Left forelimb (tissue), 1 donor: ENCODE results near the gene CUL9.
A peak's percentile ranks its signal among the peaks of the same experiment; 100 is the strongest.

ENCODE experiments used
- DNase-seq: peaks from one replicate; pipeline ENCODE4 v3.0.0-alpha.2; 2018; ENCODE audit warnings: low spot score

The CUL9 gene

DNA sequence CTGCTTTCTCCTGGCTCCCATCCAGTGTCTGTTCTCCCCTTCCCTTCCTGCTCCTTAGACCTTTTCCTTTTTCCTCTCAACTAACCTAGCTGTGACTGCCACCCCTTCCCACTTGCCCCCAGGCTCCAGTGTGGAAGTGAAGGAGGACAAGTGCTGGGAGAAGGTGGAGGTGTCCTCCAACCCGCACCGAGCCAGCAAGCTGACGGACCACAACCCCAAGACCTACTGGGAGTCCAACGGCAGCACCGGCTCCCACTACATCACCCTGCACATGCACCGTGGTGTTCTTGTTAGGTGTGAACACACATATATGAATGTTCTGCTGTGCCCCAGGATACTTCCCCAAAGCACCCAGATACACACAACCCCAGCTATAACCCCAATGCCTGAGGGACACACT, 18.5 kb downstream of the CUL9 start:
- no peak for DNase-seq

GRCh38 chr6:43202451-43202850, 20.5 kb downstream of the CUL9 start:
- no peak for DNase-seq

GRCh38 chr6:43203029-43203717, 21.2 kb downstream of the CUL9 start:
- no peak for DNase-seq

DNA sequence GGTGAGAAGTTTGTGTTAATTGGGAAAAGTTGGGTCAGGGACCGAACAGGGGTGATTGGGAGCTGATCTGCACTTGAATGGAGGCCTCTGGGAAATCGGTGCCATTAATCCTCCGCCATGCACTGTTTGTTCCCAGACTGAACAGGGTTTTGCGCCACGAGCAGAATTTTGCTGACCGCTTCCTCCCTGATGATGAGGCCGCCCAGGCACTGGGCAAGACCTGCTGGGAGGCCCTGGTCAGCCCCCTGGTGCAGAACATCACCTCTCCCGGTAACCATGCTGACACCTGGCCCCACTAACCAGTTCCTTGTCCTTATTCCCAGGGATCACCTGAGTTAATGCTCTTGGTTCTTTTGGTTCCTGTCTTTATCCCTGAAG, 21.7 kb downstream of the CUL9 start:
- no peak for DNase-seq

DNA sequence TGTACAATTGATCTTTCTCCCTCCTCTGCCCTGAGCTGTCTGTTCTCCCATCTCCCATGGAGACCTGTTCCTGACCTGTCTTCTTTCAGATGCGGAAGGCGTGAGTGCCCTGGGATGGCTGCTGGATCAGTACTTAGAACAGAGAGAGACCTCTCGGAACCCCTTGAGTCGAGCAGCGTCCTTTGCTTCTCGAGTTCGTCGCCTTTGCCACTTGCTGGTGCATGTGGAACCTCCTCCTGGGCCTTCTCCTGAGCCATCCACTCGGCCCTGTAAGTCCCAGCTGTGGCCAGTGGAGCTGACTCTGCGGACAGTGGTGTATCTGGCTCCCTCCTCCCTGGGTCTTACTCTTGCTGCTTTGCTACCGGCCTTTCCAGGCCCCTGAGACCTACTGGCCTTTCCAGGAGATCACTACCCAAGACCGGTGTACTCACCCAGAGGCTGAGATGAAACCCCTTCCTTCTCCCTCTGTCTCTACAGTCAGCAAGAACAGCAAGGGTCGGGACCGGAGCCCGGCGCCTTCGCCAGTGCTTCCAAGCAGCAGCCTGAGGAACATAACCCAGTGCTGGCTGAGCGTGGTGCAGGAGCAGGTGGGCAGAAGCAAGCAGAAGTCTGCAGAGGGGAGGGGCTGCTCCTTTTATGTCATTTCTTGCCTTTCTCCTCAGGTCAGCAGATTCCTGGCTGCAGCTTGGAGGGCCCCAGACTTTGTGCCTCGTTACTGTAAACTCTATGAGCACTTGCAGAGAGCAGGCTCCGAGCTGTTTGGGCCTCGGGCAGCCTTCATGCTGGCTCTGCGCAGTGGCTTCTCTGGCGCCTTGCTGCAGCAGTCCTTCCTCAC, 22.5 kb downstream of the CUL9 start:
- DNase-seq, result no peak

- DNase-seq, result no peak
These were observed 23.9 kb downstream of the CUL9 start for GRCh38 chr6:43205849-43206248.

GRCh38 chr6:43207286-43207685, 25.3 kb downstream of the CUL9 start:
- DNase-seq, result no peak

DNA sequence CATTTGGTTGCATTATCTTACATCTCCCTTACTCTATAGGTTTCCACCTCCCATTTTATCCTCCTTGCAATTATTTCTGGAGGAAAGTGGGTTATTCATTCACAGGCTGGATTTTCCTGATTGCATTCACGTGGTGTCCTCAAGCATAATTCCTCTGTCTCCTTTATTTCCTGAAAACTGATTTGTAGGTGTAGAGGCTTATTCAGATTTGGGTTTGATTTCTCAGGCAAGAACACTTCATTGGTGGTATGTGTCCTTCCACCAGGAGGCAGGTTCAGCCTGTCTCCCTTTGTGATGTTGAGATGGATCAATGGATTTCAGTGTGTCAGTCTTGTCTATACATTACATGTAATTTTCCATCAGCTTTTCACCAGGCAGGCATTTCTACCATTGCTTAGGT, 30.0 kb downstream of the CUL9 start:
- DNase-seq, result no peak

GRCh38 chr6:43213431-43213830, 31.4 kb downstream of the CUL9 start:
- no peak for DNase-seq

DNA sequence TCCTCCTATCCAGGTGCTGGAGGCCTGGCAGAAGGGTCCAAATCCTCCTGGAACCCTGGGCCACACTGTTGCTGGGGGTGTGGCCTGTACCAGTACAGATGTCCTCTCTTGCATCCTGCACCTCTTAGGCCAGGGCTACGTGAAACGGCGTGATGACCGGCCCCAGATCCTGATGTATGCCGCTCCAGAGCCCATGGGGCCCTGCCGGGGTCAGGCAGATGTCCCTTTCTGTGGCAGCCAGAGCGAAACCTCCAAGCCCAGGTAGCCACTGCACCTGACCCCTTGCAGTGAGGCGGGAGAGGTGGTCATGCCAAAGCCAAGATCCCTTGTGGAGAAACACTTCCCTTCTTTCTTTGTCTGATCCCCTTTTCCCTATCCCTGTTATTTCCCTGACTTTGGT, 33.1 kb downstream of the CUL9 start:
- no peak for DNase-seq

- no peak for DNase-seq
These were observed 34.2 kb downstream of the CUL9 start for GRCh38 chr6:43216200-43216599.

DNA sequence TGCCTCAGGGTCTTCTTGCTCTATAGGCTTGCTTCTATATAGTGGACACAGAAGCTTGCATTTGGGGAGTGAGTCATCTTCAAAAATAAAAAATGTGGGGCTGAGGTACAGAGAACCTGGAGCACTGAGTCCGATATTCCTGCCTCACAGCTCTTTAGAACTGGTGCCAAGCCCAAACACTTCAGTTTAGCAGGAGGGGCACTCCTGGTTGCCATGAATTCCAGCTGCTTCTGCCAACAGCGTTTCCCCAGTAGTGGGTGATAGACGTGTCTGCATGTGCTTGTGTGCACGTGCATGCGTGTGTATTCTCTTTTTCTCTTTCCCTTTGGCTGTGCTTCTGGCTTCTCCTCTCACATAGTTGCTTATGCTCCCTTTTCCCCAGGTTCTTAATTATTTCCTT, 35.4 kb downstream of the CUL9 start:
- no peak for DNase-seq

DNA sequence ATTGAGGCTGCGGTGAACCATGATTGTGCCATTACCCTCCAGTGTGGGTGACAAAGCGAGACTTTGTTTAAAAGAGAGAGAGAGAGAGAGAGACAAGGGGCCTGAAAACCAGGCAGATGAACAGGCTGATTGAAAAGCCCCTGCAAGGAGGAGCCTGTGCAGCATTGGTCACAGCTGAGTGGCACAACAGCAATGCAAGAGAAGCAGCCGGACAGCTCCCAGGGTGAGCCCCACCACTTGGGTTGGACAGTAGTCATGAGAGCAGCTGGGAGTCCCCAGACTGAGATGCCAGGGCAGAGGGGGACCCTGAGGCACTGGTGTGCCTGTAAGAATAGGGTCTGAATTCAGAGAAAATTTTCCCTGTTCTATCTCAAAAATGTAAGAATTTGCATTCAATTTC, 37.1 kb downstream of the CUL9 start:
- no peak for DNase-seq

- DNase-seq, result no peak
These were observed 37.8 kb downstream of the CUL9 start for GRCh38 chr6:43219814-43220213.

- DNase-seq, result no peak
These were observed 38.5 kb downstream of the CUL9 start for GRCh38 chr6:43220439-43220951.

DNA sequence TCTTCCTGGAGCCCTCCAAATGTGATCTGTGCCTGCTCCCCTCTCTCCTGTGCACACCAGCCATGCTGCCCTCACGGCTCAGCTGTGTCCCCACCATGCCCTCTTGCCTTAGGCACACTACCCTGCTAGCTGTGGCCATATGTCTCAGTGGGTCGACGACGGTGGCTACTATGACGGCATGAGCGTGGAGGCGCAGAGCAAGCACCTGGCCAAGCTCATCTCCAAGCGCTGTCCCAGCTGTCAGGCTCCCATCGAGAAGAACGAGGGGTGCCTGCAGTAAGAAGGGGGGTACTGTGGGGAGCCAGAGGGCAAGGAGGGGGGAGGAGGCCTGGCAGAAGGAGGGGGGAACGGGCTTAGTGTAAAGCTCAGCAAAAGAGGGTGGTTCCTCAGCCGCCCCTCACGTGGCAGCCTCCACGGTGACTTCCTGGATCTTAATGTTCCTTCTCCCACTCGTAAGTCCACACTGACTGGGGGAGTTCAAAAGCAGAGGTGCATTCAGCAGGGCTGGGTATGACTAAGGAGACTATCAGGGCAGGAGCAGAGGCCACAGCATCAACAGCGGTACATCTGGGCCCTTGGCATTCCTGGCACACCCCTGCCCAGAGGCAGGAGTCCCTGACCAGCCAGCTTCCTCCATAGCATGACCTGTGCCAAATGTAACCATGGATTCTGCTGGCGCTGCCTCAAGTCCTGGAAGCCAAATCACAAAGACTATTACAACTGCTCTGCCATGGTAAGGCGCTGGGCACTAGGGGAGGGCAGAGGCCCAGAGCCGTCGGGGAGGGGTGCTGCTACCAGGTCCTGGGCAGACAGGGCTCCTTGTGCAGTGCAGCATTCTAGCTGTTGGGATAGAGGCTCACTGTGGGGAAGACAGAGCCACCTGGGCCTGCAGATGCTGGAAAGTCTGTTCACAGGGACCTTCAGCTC, 39.3 kb downstream of the CUL9 start:
- DNase-seq, result peak; percentile 57

GRCh38 chr6:43222418-43223059, 40.5 kb downstream of the CUL9 start:
- DNase-seq, result no peak

- no peak for DNase-seq
These were observed 41.2 kb downstream of the CUL9 start for GRCh38 chr6:43223175-43223574.

- no peak for DNase-seq
These were observed 44.3 kb downstream of the CUL9 start for GRCh38 chr6:43226192-43226851.

DNA sequence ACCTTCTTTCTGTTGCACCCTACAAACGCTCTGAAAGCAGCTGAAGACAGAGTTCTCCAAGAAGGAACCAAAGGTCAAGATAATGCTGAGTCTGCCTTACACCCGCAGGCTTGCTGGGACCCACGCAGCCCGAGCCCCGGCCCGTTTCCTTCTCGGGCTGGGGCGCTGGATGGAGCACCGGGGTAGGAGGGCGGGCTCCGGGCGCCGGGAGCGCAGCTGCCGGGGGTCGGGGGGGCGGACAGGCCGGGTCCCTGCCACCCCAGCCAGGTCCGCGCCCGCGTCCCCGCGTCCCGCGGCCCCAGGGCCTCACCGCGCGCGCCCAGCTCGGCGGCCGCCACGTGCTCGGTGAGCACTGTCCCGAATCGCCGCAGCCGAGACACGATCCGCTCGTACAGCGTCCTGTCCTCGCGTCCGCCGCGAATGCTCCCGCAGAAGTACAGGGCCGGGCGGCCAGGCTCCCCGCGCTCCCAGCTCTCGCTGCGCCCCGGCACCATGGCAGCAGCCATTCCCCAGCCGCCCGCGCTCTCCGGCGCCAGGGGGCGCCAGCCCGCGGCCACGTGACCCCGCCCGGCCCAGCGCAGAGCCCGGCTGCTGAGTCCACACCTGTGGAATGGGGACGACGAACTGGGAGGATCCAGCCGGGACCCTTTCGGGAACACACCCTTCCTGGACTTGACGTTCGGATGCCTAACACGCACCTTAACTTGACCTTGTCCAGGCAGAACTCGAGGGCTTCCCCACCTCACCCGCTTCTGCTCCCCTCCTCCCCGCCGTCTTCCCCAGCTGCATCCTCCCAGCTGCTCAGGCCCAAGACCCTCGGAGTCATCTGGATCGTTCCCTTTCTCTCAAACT, 47.2 kb downstream of the CUL9 start, which contains the start of gene DNPH1:
DNPH1 (minus strand) TSS at position 531 of the 852 bp plus-strand sequence; CDS start at position 506, 25 bp downstream.
- DNase-seq, result peak; percentile 89
